Panc1 (cell line): ENCODE results near the gene GSC. TPM values are rescaled to one million over a fixed set of nuclear protein-coding genes. Genes with fewer than 3 reads are reported as not detected.
A peak's percentile ranks its signal among the peaks of the same experiment; 100 is the strongest.

Experiments used
- ATAC-seq: fragments of 200-7000 bp; cut with Tn5 transposase; 2 replicates; pipeline ENCODE4 v1.9.1; 2020; ENCODE audit warnings: mild to moderate bottlenecking, moderate library complexity
- BruUV-seq: library from RNA; stranded (reverse); fragments of 400-500 nt; replicated peaks from 2 replicates; lab custom pipeline; 2021; lab: Mats Ljungman, UMichigan
- CTCF ChIA-PET: fragments of 300-600 bp; sonication (Branson Sonifier 250); formaldehyde crosslinking; loops from one replicate; lab custom pipeline; 2022; ENCODE audit warnings: antibody characterized with exemption; lab: Charles Lee
- POLR2A ChIA-PET: fragments of 300-600 bp; sonication (Branson Sonifier 250); formaldehyde crosslinking; loops from one replicate; lab custom pipeline; 2022; ENCODE audit warnings: antibody characterized with exemption; lab: Charles Lee
- DNase-seq: peaks from one replicate; pipeline ENCODE4 v3.0.0-alpha.2; 2010; ENCODE audit warnings: low read depth, low spot score
- H3K27ac ChIP-seq: 2 replicates; pipeline ENCODE4 v1.5.1; 2011; ENCODE audit warnings: mild to moderate bottlenecking, low read length, inconsistent platforms
- H3K27me3 ChIP-seq: fragments of 200-500 bp; sonication (Bioruptor generic); 2 replicates; pipeline ENCODE4 v1.6.0; 2014; ENCODE audit warnings: low read length, inconsistent platforms; ENCODE audit not compliant: control insufficient read depth, insufficient read depth
- H3K36me3 ChIP-seq: fragments of 200-500 bp; sonication (Bioruptor generic); 2 replicates; pipeline ENCODE4 v1.5.1; 2014; ENCODE audit warnings: inconsistent platforms, mild to moderate bottlenecking, low read length, moderate library complexity; ENCODE audit not compliant: control insufficient read depth, insufficient read depth
- H3K4me1 ChIP-seq: 2 replicates; pipeline ENCODE4 v1.5.1; 2011; ENCODE audit warnings: inconsistent platforms, mild to moderate bottlenecking, low read length, moderate library complexity; ENCODE audit not compliant: control insufficient read depth, insufficient read depth
- H3K4me3 ChIP-seq, 2 experiments: 2 replicates each; pipeline ENCODE4 v1.5.1; 2011 to 2012; ENCODE audit warnings: low read depth in 2 of 2, low read length in 2 of 2, mild to moderate bottlenecking in 2 of 2, inconsistent platforms in 1 of 2, moderate library complexity in 1 of 2
- H3K9me3 ChIP-seq: fragments of 200-500 bp; sonication (Bioruptor generic); 2 replicates; pipeline ENCODE4 v1.5.1; 2014; ENCODE audit warnings: low read depth, mild to moderate bottlenecking, inconsistent platforms, low read length, moderate library complexity; ENCODE audit not compliant: control insufficient read depth, insufficient read depth
- POLR2AphosphoS5 ChIP-seq: IDR thresholded peaks from 2 replicates; pipeline ENCODE4 v1.6.1; 2012; ENCODE audit warnings: mild to moderate bottlenecking, low read depth, low read length, moderate library complexity
- SIN3A ChIP-seq: IDR thresholded peaks from 2 replicates; pipeline ENCODE4 v1.6.1; 2012; ENCODE audit warnings: low read depth, mild to moderate bottlenecking, low read length, moderate library complexity, borderline replicate concordance; ENCODE audit not compliant: insufficient read depth
- TCF7L2 ChIP-seq: IDR thresholded peaks from 2 replicates; pipeline ENCODE4 v1.6.1; 2011; ENCODE audit warnings: mild to moderate bottlenecking, low read depth, low read length, inconsistent platforms
- in situ Hi-C: cut with HindIII; loops from 2 replicates; pipeline ENCODE4 v1.10.0; 2016; ENCODE audit warnings: low sequenced_read_pairs, low pct_unique_long_range_greater_than_20kb
- intact Hi-C: fragments of 100-400 bp; cut with micrococcal nuclease; formaldehyde crosslinking; loops from one replicate; pipeline ENCODE4 v1.10.0; 2022; ENCODE audit not compliant: unreplicated experiment
- total RNA-seq: library from RNA; stranded (reverse); gene quantifications from one replicate; pipeline ENCODE4 v1.2.1, GENCODE V29; 2021; ENCODE audit not compliant: unreplicated experiment
- TF ChIP-seq, protein P1 (sequence below): fragments of 450-650 bp; IDR thresholded peaks from 2 replicates; pipeline ENCODE4 v1.5.1; 2017; ENCODE audit warnings: mild to moderate bottlenecking
- TF ChIP-seq, protein P2 (sequence below), 2 experiments: IDR thresholded peaks; 2 replicates each; pipeline ENCODE4 v1.6.1; 2011 to 2012; ENCODE audit warnings: low read depth in 2 of 2, control low read depth in 1 of 2, low read length in 1 of 2, mild to moderate bottlenecking in 1 of 2, moderate library complexity in 1 of 2; ENCODE audit not compliant: insufficient read depth in 1 of 2

Gene GSC
- total RNA-seq, 1 experiment from 2014 or later: not detected

DNA sequence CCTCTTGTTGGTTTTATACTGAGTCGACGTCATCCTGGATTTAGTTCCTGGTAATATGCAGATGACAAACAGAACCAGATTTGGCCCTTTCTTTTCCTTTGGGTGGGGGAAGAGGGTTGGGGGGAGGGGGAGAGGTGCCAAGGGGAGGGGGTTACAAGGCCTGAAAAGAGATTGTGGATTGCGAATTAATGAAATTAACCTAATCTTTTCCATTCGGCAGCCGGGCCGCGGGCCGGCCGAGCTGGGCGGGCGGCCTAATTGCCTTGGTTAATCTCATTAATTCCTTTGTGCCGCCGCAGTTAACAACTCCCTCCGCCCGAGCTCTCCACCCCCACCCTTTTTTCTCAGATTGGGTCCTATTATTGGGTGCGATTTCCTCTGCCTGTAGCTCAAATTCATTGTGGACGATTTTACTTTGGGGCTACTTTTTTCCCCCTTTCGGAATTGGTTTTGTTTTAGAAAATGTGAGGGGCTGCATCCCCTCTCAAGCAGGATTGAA lies 387 bp upstream of the GSC start:
- ChIA-PET CTCF (no interaction called here), POLR2A (no interaction called here)
- no peaks in the 10 kb centered on the region for H3K4me1 ChIP-seq
- intact Hi-C loops: no loop called here
- in situ Hi-C loops: no loop called here
- no peaks in the 10 kb centered on the region for H3K9me3 ChIP-seq
- TF ChIP-seq TCF7L2 (no peak), SIN3A (no peak), POLR2AphosphoS5 (no peak)
- TF ChIP-seq, protein P1, sequence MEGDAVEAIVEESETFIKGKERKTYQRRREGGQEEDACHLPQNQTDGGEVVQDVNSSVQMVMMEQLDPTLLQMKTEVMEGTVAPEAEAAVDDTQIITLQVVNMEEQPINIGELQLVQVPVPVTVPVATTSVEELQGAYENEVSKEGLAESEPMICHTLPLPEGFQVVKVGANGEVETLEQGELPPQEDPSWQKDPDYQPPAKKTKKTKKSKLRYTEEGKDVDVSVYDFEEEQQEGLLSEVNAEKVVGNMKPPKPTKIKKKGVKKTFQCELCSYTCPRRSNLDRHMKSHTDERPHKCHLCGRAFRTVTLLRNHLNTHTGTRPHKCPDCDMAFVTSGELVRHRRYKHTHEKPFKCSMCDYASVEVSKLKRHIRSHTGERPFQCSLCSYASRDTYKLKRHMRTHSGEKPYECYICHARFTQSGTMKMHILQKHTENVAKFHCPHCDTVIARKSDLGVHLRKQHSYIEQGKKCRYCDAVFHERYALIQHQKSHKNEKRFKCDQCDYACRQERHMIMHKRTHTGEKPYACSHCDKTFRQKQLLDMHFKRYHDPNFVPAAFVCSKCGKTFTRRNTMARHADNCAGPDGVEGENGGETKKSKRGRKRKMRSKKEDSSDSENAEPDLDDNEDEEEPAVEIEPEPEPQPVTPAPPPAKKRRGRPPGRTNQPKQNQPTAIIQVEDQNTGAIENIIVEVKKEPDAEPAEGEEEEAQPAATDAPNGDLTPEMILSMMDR: no peak
- TF ChIP-seq, protein P2, sequence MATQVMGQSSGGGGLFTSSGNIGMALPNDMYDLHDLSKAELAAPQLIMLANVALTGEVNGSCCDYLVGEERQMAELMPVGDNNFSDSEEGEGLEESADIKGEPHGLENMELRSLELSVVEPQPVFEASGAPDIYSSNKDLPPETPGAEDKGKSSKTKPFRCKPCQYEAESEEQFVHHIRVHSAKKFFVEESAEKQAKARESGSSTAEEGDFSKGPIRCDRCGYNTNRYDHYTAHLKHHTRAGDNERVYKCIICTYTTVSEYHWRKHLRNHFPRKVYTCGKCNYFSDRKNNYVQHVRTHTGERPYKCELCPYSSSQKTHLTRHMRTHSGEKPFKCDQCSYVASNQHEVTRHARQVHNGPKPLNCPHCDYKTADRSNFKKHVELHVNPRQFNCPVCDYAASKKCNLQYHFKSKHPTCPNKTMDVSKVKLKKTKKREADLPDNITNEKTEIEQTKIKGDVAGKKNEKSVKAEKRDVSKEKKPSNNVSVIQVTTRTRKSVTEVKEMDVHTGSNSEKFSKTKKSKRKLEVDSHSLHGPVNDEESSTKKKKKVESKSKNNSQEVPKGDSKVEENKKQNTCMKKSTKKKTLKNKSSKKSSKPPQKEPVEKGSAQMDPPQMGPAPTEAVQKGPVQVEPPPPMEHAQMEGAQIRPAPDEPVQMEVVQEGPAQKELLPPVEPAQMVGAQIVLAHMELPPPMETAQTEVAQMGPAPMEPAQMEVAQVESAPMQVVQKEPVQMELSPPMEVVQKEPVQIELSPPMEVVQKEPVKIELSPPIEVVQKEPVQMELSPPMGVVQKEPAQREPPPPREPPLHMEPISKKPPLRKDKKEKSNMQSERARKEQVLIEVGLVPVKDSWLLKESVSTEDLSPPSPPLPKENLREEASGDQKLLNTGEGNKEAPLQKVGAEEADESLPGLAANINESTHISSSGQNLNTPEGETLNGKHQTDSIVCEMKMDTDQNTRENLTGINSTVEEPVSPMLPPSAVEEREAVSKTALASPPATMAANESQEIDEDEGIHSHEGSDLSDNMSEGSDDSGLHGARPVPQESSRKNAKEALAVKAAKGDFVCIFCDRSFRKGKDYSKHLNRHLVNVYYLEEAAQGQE (IDR thresholded peaks at IDR 0.05; ENCODE audit: insufficient read depth in 1 of 2, low read depth in 2 of 2, low read length in 1 of 2): no peak
- DNase-seq: no peak
- H3K27me3 ChIP-seq: peaks cover 6% of the 10 kb centered on the region; the same call in 1 of the 2 replicates
- peak overlapping the region; percentile 30 to 41 for H3K4me3 ChIP-seq
- H3K36me3 ChIP-seq: no peaks in the 10 kb centered on the region
- no peak overlapping the region for H3K27ac ChIP-seq
- ATAC-seq: no peak
- BruUV-seq: no TSS peak

GRCh38 chr14:94768521-94769390 lies 1.2 kb downstream of the GSC start:
- TF ChIP-seq POLR2AphosphoS5 (no peak), SIN3A (no peak), TCF7L2 (0 out of 2 replicates have a peak, but pooled peaks have one; percentile 24)
- TF ChIP-seq, protein P2 (IDR thresholded peaks at IDR 0.05; ENCODE audit: insufficient read depth in 1 of 2, low read depth in 2 of 2, low read length in 1 of 2): no peak
- TF ChIP-seq, protein P1: no peak
- Histone ChIP-seq H3K36me3 (no peaks in the 10 kb centered on the region), H3K27me3 (peaks cover 3% of the 10 kb centered on the region; the same call in 1 of the 2 replicates), H3K27ac (no peak overlapping the region), H3K4me1 (no peaks in the 10 kb centered on the region), H3K4me3 (peak overlapping the region; percentile 30 to 41), H3K9me3 (no peaks in the 10 kb centered on the region)
- ATAC-seq: 0 out of 2 replicates have a peak, but pooled peaks have one; percentile 36
- CTCF ChIA-PET: no interaction called here
- no TSS peak for BruUV-seq
- DNase-seq: no peak
- intact Hi-C loops: no loop called here
- in situ Hi-C loops: no loop called here
- POLR2A ChIA-PET: no interaction called here
